GM21447 (cell line): ENCODE data around the gene PDPR.
"Not testable (repeated sequence)": the region's sequence is repeated elsewhere in the genome, so short reads cannot be mapped to it uniquely, and the experiment has no call there.

Experiments
- ATAC-seq: cut with Tn5 transposase; IDR thresholded peaks from one replicate; pipeline ENCODE4 v1.9.1; 2021; ENCODE audit not compliant: unreplicated experiment

PDPR gene

DNA sequence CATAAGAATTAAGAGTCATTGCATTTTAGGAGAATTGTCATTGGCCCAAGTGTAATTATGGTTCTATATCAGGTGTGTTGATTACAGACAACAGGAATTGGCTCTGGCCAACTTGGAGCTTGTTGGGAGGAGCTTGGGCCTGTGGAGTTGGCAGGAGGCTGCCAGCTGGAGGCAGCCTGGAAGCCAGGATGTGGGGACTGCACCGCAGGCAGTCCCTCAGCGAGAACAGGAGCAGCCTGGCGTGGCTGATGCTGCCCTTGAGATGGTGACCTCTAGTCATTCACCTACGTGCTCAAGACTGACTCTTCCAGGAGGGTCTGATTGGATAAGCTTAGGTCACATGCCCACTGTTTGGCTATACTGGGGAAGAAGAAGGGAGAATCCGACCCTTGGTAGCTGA lies 13.6 kb downstream of the PDPR start:
- ATAC-seq = not testable (repeated sequence)

DNA sequence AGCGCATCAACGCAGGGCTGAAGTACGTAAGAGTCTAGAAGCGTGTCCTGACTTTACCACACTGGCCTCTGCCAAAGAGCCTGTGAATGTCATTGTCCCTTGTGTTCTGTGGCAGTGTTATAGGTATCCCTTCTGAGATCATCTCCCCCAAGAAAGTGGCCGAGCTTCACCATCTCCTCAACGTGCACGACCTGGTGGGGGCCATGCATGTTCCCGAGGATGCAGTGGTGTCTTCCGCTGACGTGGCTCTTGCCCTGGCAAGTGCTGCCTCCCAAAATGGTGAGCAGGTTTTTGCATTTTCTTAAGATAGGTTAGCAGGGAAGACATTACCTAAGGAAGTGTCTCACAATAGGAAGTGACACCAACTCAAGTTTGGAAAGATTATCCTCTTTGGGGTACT lies 14.7 kb downstream of the PDPR start:
- ATAC-seq = not testable (repeated sequence)

GRCh38 chr16:70135796-70136195 lies 21.7 kb downstream of the PDPR start:
- ATAC-seq = not testable (repeated sequence)

DNA sequence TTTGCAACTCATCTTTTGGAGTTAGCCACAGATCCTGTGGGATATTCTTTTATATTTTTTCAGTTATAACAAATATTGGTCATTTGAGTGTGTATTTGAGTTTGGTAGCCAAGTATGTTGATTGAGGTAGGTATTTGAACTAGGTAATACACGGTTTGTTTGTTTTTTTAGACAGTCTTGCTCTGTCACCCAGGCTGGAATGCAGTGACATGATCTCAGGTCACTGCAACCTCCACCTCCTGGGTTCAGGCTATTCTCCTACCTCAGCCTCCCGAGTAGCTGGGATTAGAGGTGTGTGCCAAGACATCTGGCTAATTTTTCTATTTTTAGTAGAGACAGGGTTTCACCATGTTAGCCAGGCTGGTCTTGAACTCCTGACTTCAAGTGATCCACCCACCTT lies 22.5 kb downstream of the PDPR start:
- ATAC-seq = not testable (repeated sequence)

DNA sequence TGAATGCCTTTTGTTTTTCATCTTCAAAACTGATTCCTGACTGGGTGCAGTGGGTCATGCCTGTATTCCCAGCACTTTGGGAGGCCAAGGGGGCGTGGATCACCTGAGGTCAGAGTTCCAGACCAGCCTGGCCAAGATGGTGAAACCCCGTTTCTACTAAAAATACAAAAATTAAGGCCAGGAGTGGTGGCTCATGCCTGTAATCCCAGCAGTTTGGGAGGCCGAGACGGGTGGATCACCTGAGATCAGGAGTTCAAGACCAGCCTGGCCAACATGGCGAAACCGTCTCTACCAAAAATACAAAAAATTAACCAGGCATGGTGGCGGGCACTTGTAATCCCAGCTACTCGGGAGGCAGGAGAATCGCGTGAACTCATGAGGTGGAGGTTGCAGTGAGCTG lies 28.6 kb downstream of the PDPR start:
- ATAC-seq = not testable (repeated sequence)

- ATAC-seq = not testable (repeated sequence)
Observed at GRCh38 chr16:70143231-70143895, 29.2 kb downstream of the PDPR start.

DNA sequence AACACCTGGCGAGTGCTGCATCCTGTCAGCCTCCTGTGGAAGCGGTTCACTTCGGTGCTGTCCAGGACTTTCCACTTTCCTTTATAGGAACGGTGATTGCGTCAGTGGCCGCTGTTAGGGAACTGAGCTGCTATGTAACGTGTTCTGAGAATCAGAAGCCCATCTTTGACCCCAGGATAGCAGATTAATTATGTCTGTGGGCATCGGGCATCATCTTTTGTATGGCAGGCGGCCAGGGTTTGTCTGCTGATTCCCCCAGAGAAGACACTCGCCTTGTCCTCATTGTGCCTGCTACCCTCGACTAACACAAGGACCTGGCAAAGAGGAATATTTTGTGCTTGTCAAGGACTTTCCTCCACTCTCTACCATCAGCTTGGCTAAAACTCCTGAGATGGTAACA lies 33.7 kb downstream of the PDPR start:
- ATAC-seq = not testable (repeated sequence)

GRCh38 chr16:70148453-70148852 lies 34.3 kb downstream of the PDPR start:
- not testable (repeated sequence) for ATAC-seq

- not testable (repeated sequence) for ATAC-seq
Observed at GRCh38 chr16:70149296-70149695, 35.2 kb downstream of the PDPR start.

- no peak for ATAC-seq
Observed at GRCh38 chr16:70151391-70151790, 37.3 kb downstream of the PDPR start.

- no peak for ATAC-seq
Observed at GRCh38 chr16:70151941-70152509, 37.9 kb downstream of the PDPR start.

DNA sequence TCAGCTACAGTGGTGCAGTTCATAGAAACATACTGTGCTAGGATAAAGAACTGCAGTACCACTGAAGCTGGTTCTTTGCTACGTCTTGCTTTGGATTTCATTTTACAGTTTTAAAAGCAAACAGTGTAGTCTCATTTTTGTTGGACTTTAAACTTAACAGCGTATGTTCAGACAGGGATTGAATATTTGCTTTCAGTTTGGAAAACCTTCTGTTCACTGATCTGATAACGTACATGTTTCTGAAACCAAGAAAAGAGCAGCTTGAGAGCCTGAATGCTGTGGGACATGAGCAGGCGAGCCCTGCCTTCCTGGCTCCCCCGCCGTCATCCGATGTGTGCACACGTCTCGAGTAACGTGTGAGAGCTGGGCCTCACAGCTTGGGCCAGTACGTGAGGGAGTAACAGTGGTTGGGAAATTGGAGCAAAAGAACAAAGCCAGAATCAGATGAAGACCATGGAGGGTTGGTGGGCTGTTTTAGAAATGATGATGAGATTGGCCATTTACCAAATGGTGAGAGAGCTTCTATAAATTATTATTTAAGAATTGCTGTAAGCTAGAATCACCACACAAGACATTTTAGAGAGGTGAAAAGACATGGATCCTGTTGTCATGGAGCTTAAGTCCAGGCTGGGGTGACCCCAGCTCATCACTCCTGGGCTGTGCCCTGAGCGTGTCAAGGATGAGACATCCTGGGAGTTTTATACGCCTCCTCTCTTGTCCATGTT lies 38.6 kb downstream of the PDPR start:
- no peak for ATAC-seq

GRCh38 chr16:70154736-70155135 lies 40.6 kb downstream of the PDPR start:
- ATAC-seq = not testable (repeated sequence)

GRCh38 chr16:70156207-70156978 lies 42.3 kb downstream of the PDPR start:
- no peak for ATAC-seq

DNA sequence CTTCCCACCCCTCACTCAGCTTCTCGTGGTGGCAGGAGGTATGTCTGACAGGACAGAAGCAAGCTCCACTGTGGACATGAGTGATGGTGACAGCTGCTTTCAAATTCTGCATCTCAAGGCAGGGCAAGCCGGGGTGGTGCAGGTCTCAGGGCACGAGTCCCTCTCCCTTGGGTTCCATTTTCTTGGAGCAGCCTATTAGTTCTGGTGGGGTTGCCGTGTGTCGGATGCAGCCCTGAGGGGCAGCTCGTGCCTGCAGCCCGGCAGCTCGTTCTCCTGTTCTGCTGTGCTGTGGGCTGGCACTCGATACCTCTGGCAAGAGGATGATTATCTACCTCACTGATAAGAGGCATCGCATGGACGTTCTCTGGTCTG lies 43.0 kb downstream of the PDPR start:
- ATAC-seq = no peak

GRCh38 chr16:70157477-70158260 lies 43.5 kb downstream of the PDPR start:
- ATAC-seq = no peak

GRCh38 chr16:70158261-70158939 lies 44.3 kb downstream of the PDPR start:
- no peak for ATAC-seq

- ATAC-seq = no peak
Observed at GRCh38 chr16:70159355-70160348, 45.5 kb downstream of the PDPR start.

- no peak for ATAC-seq
Observed at GRCh38 chr16:70160388-70160787, 46.3 kb downstream of the PDPR start.
